Daoy (cell line): ENCODE measurements around the gene RAP2B. TPM values are rescaled to one million over a fixed set of nuclear protein-coding genes. Genes with fewer than 3 reads are reported as not detected.
"Not testable (repeated sequence)": the region's sequence is repeated elsewhere in the genome, so short reads cannot be mapped to it uniquely, and the experiment has no call there.

Experiments
- DNase-seq: peaks from one replicate; pipeline ENCODE4 v3.0.0-alpha.2; 2015; ENCODE audit warnings: low read depth
- total RNA-seq: library from RNA; depleted of rRNA; stranded (reverse); fragments of >200 nt; shearing (Covaris generic); gene quantifications from 2 replicates; pipeline ENCODE4 v1.2.3, GENCODE V29; 2014; rRNA removed

Gene RAP2B
- total RNA-seq: 12.2 and 13.8 TPM in 2 replicates

DNA sequence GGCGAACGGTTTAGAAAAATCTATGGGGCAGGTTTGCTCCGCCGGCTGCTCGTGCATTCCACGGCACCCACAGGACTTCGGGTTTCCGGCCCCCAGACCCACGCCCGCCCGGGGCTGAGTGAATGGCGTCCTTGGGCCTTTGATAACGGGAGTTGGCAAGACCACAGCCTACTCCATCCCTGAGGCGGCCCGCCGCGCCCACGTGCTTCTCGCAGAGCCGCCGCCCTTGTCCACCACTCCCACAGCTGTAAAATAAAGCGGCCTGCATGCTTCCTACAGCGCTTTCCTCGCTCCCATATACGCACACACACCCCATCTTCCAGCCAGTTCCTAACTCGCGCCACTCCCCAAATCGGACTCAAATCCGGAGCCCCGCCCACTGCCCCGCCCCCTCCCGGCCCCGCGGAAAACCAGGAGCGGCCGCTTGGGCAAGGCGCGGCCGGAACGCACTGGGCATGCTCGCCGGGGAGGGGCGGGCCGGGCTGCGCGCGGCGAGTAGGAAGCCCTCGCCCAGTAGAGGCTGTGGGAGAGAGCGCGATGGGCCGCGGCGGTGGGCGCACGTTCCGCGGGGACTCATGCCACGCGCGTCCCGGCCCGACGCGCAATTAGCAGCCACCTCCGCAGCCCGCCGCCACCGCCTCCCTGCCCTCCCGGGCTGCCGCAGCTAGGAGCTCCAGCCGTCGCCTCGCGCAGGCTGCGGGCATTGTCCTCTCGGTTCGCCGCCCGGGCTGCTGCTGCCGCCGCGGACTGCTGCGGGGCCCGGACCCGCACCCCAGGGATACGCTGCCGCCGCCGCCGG lies at the start of gene RAP2B:
TSS of gene RAP2B (plus strand) at position 513 of the 799 bp plus-strand sequence. CDS start 468 bp downstream, outside the sequence.
- DNase-seq: peak; percentile 96

DNA sequence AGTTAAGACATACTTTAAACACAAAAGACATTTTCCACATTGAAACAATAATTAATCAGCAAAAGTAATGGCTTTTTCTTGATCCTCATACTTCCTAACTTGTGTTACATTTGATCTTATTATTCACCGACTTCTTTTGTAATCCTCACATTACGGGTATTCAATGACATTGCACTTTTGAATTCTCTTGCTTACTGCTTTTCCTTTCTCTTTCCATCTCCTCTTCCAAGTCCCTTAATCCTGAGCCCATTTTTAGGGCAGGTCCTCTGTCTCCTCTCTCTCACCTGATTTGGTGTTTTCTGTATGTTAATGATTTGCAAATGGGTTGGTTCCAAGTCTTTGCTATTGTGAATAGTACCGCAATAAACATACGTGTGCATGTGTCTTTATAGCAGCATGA lies 48.5 kb upstream of the RAP2B start:
- no peak for DNase-seq

DNA sequence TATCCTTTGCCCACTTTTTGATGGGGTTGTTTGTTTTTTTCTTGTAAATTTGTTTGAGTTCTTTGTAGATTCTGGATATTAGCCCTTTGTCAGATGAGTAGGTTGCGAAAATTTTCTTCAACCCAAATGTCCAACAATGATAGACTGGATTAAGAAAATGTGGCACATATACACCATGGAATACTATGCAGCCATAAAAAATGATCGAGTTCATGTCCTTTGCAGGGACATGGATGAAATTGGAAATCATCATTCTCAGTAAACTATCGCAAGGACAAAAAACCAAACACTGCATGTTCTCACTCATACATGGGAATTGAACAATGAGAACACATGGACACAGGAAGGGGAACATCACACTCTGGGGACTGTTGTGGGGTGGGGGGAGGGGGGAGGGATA lies 47.8 kb upstream of the RAP2B start:
- not testable (repeated sequence) for DNase-seq

DNA sequence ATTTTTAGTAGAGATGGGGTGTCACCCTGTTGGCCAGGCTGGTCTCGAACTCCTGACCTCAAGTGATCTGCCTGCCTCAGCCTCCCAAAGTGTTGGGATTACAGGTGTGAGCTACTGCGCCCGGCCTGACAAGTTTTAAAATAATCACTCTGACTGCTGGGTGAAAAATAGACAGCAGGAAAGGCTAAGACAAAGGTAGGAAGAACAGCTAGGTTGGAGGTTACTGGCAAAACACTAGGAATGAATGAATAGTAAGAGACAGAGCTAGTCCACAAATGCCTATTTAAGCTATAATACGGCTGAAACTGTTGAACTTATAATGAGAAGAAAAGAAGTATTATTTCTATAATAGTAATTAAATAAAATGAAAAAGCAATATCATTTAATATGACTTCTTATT lies 46.7 kb upstream of the RAP2B start:
- DNase-seq: no peak

DNA sequence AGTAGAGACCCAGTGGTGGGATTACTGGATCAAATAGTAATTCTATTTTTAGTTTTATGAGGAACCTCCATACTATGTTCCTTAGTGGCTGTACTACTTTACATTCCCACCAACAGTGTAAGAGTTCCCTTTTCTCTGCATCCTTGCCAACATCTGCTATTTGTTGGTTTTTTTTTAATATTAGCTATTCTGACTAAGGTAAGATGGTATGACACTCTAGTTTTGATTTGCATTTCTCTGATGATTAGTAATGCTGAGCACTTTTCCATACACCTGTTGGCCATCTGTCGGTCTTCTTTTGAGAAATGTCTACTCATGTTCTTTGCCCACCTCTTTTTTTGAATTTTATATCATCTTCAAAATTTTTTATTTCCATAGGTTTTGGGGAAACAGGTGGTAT lies 34.2 kb upstream of the RAP2B start:
- no peak for DNase-seq

DNA sequence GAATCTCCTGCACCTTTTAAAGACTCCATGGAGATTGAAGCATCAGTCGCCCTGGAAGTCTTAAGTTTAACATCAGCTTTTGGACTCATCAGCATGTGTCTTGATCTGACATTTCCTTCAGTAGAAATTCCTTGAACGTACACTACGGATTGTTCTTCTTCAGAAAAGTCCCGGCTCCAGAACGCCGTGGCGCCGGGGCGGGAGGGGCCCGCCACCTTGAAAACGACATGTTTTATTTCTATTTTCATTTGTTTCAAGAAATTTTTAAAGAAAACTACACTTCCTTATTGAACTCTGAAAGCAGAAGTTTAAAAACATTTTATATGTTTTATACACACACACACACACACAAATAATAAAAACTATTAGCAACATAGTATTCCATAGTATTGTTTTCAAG lies 32.6 kb upstream of the RAP2B start:
- DNase-seq: no peak

DNA sequence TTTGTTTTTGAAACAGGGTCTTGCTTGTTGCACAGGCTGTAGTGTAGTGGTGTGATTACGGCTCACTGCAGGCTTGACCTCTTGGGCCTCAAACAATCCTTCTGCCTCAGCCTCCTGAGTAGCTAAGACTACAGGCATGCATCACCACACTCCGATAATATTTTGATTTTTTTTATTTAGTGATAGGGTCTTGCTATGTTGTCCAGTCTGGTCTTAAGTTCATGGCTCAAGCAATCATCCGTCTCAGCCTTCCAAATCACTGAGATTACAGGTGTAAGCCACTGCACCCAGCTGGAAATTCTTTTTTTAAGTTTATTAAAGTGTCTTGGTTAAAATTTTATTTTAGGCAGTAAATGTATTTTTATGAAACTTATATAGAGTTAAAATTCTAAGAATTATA lies 32.2 kb upstream of the RAP2B start:
- no peak for DNase-seq

DNA sequence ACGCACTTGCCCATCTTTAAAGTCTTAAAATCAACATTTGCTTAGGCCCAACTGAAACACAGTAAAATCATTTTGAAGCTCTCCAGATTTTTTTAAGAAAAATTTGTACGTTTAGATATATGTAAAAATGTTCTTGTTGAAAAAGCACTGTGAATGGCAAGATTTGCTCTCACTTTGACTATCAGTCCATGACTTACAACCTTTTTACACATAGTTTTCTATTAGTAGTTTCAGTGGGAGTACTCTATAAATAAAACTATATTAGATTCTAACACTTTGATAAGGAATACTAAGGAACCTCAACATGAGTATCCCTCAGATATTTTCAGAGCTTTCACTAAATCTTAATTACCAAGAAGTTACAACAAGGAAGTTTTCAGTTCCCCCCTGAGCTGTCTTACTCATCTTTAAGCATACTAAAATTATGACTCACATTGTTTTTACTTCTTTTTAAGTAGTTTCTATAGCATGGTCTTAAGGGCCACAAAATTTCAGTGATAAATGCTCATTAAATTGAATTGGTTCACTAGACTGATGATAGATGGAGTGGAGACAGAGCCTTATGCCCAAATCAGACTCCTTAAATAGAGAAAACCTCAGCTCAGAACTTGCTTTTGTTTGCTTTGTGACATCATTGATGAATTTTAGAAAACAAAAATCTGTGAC lies 31.6 kb upstream of the RAP2B start:
- peak; percentile 57 for DNase-seq

DNA sequence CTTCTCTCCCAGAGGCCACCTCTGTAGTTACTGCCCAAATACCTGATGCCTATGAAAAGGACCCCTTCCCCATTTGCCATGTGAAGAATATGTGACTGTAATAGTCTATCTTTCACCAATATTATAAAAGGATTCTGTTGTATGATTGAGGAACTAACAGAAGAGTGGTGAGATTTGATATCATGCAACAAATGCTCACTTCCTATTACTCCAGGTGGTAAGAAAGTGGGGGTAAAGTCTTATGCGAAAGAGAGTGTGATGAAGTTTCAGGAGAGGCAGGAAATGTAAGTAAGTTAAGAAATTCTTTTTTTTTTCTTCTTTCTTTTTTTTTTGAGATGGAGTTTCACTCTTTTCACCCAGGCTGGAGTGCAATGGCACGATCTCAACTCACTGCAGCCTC lies 24.4 kb upstream of the RAP2B start:
- DNase-seq: no peak

DNA sequence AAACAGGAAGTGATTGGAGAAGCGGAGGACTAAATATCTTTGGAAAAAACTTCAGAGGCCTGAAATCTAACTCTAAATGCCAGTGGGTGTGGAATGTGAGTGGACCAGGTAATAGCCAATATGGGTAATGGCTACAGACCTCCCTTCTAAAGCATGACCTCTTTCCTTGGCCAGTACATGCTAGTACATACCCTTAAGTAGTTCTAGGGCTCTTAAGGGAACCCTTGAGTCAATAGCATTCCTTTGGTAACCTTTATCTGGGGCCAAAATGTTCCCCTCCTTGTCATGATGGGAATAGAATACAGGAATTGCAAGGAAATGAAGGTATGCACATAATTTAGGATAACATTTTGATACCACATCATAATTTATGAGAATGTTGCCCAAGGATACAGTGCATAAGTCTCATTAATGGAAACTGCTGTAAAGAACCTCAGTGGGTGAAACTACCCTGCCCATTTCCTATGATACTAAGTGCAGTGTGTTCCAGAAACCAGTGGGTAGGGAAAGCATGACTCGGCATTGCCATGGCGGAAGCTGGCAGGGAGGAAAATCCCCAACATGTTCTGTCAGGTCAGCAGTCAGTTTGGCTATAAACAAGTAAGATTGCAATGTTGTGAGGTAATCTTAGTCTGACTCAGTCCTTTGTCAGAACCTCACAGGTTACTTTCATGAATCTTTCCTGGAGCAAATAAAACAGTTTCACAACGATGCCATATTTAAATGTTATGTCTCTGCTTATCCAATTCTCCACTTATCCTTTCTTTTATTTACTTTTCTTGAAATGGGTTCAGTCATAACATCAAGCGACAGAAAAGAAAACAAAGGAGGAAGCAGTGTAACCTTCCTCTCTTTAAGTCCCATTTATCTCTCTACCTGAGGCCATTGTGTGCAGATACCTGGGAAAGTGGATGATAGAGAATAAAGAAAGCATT lies 23.5 kb upstream of the RAP2B start:
- peak; percentile 97 for DNase-seq

DNA sequence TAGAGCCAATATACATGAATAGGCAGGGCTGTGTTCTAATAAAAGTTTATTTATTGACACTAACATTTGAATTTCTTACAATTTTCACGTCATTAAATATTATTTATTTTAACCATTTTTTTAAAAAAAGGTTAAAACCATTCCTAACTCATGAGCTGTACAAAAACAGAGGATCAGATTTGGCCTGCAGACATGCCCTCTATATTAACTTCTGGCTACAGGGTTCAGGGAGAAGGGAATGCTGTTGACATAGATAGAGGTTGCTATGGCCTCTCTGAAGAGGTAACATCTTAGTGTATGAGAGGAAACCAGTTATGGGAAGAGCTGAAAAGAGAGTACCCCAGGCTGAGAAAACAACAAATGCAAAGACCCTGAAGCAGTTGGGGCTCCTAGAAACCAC lies 19.1 kb upstream of the RAP2B start:
- no peak for DNase-seq

DNA sequence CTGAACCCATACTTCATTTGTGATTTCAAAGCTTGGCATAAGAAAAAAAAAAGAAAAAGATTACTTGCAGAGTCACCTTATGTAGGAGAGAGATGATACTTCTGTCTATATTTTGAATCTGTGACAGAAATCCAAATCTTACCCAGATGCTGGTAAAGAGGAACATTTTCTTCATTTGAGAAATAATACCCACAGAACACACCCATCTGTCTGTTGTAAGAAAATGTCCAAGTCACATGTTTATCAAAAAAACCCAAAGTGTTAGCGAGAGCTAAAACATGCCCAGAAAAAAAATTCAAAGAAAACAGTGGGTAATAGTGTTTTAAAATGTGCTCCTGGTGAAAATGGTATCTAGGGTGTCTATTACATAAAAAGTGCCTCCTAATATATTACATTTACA lies 18.0 kb upstream of the RAP2B start:
- DNase-seq: no peak

DNA sequence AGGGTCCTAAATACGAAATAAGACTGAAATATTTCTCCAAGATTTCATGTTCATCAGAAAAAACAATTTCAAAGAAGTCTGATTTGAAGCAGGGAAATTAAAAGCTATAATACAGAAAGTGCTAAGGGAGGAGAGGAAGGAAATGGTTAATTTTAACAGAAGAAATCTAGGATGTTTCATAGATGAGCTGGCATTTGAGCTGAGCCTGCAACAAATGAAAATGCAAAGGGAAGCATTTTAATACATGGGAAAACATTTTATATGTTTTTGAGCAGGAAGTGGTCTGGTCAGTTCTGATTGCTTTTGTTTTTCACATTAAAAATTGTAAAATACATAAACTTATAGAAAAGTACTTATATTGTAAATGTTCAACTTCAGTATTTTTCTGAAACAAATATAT lies 17.2 kb upstream of the RAP2B start:
- DNase-seq: peak; percentile 34

DNA sequence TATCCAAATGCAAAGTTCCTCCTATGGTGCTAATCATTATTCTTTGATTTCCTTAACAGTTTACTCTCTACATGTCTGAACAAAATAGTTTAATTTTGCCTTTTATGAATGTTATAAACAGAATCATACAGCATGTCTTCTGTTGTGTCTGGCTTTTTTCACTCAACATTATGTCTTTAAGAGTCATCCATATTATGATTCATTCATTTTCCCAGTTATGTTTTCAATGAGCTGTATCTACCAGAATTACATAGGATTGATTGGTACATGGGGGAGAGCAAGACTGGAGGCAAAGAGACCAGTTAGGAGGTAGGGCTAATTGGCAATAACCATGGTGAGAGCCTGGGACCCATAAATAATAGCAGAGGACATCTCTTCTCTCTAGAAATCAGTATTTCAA lies 16.6 kb upstream of the RAP2B start:
- no peak for DNase-seq

DNA sequence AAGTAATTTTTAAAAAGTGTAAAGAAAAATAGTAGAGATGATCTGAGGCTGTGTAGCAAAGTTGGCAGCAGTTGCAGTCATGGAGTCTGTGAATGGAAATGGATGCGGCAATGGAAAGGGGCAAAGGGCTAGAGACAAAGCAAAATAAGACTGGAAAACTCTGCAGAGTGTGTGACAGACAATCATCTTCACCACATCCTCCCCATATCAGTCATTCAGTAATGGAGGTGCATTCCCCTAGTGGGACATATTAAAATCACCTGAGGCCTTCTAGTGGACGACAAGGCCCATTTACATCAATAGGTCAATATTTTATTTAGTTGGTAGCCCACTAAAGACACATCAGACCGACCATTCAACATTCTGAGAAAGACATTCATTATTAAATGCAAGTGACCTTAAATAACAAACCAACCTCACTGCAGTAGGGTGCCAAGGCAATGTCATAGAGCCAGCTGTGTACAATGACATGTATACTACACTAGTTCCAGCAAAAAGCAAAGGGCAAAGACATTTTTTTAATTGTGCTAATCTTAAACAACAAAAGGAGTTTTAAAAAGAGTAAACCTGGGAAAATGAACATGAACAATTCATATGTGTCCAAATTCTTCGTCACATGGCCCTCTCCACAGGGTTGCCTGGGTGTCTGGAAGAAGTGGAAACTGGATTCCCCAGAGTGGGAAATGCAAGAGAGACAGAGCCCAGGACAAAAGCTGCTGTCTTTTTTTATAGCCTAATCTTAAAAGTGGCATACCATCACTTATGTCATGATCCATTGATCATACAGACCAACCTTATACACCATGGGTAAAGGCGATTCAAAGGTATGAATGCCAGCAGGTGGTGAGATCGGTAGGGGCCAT lies 15.6 kb upstream of the RAP2B start:
- DNase-seq: no peak

DNA sequence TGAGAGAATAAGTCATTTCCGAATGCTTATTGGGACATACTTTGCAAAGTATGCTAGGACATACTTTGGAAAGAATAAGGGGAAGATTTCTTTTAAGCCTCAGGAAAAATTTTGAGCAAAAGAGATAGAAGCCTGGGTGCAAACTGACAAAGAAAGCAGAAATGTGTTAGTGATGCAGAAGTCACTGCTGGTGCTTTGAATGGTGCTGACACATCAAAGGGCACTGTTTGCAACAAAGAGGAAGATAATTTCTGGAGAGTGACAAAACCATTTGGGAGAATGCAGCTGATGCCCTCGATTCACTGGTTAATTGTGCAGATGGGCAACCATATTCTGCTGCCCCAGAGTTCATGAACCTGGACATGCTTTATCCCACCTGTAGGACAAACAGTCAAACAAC lies 11.0 kb upstream of the RAP2B start:
- DNase-seq: no peak

DNA sequence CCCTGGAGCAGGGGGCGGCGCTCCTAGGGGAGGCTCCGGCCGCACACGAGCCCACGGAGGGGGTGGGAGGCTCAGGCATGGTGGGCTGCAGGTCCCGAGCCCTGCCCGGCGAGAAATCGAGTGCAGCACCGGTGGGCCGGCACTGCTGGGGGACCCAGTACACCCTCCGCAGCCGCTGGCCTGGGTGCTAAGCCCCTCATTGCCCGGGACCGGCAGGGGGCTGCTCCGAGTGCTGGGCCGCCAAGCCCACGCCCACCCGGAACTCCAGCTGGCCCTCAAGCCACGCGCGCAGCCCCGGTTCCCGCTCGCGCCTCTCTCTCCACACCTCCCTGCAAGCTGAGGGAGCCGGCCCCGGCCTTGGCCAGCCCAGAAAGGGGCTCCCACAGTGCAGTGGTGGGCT lies 6.2 kb upstream of the RAP2B start:
- not testable (repeated sequence) for DNase-seq

DNA sequence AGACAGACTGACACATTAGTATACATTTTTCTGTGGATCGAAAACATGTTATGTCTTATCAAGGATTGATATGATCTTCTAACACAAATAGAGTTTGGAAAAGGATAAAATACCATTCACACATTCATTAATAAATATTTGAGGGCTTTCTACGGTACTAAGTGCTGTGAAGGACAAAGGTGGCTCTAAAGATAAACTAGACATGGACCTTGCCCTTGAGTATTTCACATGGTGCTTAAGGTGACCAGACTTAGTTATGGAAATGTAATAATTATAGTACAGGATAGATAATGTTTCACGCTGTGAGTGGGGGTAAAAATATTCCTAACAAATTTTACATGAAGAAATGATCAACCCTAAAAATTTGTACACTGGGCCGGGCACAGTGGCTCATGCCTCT lies 3.8 kb upstream of the RAP2B start:
- DNase-seq: no peak

DNA sequence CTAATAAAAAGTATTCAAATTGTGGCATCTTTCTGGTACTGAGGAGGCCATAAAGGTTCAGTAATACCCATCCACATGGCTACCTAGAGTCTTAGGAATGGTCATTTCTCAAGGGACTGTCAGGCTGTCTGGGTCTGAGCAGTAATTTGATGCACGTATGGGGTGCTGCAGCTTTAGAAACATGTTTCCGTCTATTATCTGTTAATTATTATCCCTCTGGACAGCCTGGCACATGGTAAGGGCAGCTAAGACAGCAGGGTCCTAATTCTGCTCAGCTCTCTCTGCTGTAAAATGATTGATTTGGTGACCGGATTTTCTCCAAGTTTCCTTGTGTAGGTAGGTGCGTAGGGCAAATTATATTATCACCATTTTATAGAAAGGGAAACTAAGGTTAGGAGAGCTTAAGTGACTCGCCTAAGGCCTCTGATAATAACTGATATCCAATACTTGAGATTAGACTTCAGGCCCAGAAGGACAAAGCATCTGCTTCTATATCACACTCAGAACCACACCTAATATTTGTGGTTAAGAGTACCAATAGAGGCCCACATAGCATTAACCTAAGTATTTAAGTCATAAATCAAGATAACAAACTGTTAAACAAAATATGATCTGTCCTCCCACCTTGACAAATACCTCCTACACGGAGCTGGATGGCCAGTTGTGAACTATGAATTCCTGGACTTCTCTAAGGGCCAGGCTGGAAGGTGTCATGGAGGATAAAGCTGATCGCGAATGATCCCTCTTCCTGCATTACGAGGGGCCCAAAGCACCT lies 2.9 kb upstream of the RAP2B start:
- no peak for DNase-seq

DNA sequence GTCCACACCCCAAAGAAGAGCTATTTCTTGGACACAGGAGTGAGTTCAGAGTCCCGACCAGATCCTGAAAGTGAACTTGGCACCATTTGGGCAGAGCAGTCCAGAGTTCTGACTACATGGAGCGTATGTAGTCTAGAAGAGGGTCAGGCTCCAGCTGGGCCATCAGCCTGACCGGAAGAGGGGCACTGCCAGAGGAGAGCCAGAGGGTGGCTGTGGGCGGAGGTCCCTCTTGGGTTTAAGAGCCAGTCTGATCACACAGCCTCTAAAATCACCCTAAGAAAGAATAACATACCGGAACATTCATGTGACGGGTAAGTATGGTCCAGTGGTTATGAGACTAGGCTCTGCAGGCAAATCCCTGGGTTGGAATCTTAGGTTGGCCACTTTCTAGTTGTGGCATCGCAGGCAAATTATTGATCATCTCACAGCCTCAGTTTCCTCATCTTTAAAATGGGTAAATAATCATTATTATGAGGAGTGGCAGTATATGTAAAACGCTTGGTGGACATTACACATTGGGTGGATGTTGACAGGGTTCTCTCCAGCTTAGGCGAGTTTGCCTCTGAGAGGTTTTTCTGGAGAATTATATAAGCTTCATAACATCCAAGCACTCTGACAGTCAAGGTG lies 2.1 kb upstream of the RAP2B start:
- no peak for DNase-seq
